Ectodermal cell (in vitro differentiated cells): Measurements from ENCODE around the gene MORF4L2. TPM values are rescaled to one million over a fixed set of nuclear protein-coding genes. Genes with fewer than 3 reads are reported as not detected.
A peak's percentile ranks its signal among the peaks of the same experiment; 100 is the strongest.

Experiments
- H3K27ac ChIP-seq: 2 replicates; pipeline ENCODE4 v1.7.0; 2013; ENCODE audit warnings: mild to moderate bottlenecking, low read depth, low read length; ENCODE audit not compliant: insufficient read depth, poor library complexity, severe bottlenecking
- H3K27me3 ChIP-seq: 2 replicates; pipeline ENCODE4 v1.7.0; 2013; ENCODE audit warnings: mild to moderate bottlenecking, low read length; ENCODE audit not compliant: insufficient read depth, control insufficient read depth, poor library complexity, severe bottlenecking
- H3K36me3 ChIP-seq: one replicate; pipeline ENCODE4 v1.7.0; 2013; ENCODE audit warnings: low read length; ENCODE audit not compliant: control insufficient read depth, insufficient read depth
- H3K4me1 ChIP-seq: one replicate; pipeline ENCODE4 v1.7.0; 2013; ENCODE audit warnings: low read length; ENCODE audit not compliant: control insufficient read depth, insufficient read depth
- H3K4me3 ChIP-seq: 2 replicates; pipeline ENCODE4 v1.7.0; 2013; ENCODE audit warnings: low read depth, low read length, control low read depth; ENCODE audit not compliant: insufficient read depth
- H3K9me3 ChIP-seq: 2 replicates; pipeline ENCODE4 v1.7.0; 2013; ENCODE audit warnings: mild to moderate bottlenecking, low read length, moderate library complexity; ENCODE audit not compliant: control insufficient read depth
- WGBS, 2 experiments: methylation state at CpG; one replicate each; pipeline ENCODE4 v1.1.7; 2013; ENCODE audit warnings: missing lambda C conversion rate in 2 of 2; 5-methylcytosine and 5-hydroxymethylcytosine counted together
- polyA plus RNA-seq, 4 experiments: library from polyadenylated mRNA; stranded (reverse); fragments of 50-300 nt; gene quantifications; one replicate each; pipeline ENCODE4 v1.2.3, GENCODE V29; 2013

The MORF4L2 gene
- 400 TPM for polyA plus RNA-seq (2013, experiment 1 of 4)
- 405 TPM for polyA plus RNA-seq (2013, experiment 2 of 4)
- 323 TPM for polyA plus RNA-seq (2013, experiment 3 of 4)
- polyA plus RNA-seq (2013, experiment 4 of 4) = 347 TPM

- Histone ChIP-seq H3K36me3 (no peaks in the 10 kb centered on the region), H3K27me3 (no peaks in the 10 kb centered on the region), H3K4me1 (no peaks in the 10 kb centered on the region), H3K4me3 (peak within 1 kb of the TSS; percentile 73), H3K9me3 (no peaks in the 10 kb centered on the region), H3K27ac (peak within 1 kb of the TSS; percentile 93)
- WGBS, 2 experiments = 0% methylated on average over 34 of the region's 37 CpGs
Observed at GRCh38 chrX:103686199-103687072, at the start of gene MORF4L2. Gene MORF4L2, minus strand, starts transcription at chrX:103686699. Its CDS starts 9,672 bp downstream, at chrX:103677027.

GRCh38 chrX:103734125-103734760, 47.7 kb upstream of the MORF4L2 start:
- Histone ChIP-seq H3K4me1 (peaks cover 8% of the 10 kb centered on the region), H3K27ac (no peak overlapping the region), H3K4me3 (no peak overlapping the region), H3K36me3 (no peaks in the 10 kb centered on the region), H3K27me3 (no peaks in the 10 kb centered on the region), H3K9me3 (no peaks in the 10 kb centered on the region)
- whole genome bisulfite sequencing, 2 experiments = 79 to 84% methylated on average over 4 of the region's 4 CpGs

GRCh38 chrX:103733017-103733416, 46.5 kb upstream of the MORF4L2 start:
- Histone ChIP-seq H3K36me3 (no peaks in the 10 kb centered on the region), H3K4me3 (no peak overlapping the region), H3K9me3 (no peaks in the 10 kb centered on the region), H3K27me3 (no peaks in the 10 kb centered on the region), H3K4me1 (peaks cover 13% of the 10 kb centered on the region), H3K27ac (no peak overlapping the region)
- 93 to 100% methylated on average over 1 of the region's 1 CpG for WGBS, 2 experiments

GRCh38 chrX:103730796-103731493, 44.4 kb upstream of the MORF4L2 start:
- Histone ChIP-seq H3K27ac (no peak overlapping the region), H3K4me3 (no peak overlapping the region), H3K4me1 (peaks cover 20% of the 10 kb centered on the region), H3K27me3 (no peaks in the 10 kb centered on the region), H3K9me3 (no peaks in the 10 kb centered on the region), H3K36me3 (no peaks in the 10 kb centered on the region)
- 50 to 55% methylated on average over 6 to 8 of the region's 8 CpGs for WGBS, 2 experiments

GRCh38 chrX:103730147-103730795, 43.8 kb upstream of the MORF4L2 start:
- Histone ChIP-seq H3K9me3 (no peaks in the 10 kb centered on the region), H3K27ac (no peak overlapping the region), H3K4me1 (peaks cover 20% of the 10 kb centered on the region), H3K4me3 (no peak overlapping the region), H3K36me3 (no peaks in the 10 kb centered on the region), H3K27me3 (no peaks in the 10 kb centered on the region)
- 82 to 90% methylated on average over 3 of the region's 3 CpGs for WGBS, 2 experiments

GRCh38 chrX:103729015-103729414, 42.5 kb upstream of the MORF4L2 start:
- Histone ChIP-seq H3K4me1 (peaks cover 20% of the 10 kb centered on the region), H3K27me3 (no peaks in the 10 kb centered on the region), H3K4me3 (no peak overlapping the region), H3K27ac (no peak overlapping the region), H3K36me3 (no peaks in the 10 kb centered on the region), H3K9me3 (no peaks in the 10 kb centered on the region)
- 62 to 71% methylated on average over 5 of the region's 5 CpGs for WGBS, 2 experiments

- Histone ChIP-seq H3K4me1 (peaks cover 20% of the 10 kb centered on the region), H3K27me3 (no peaks in the 10 kb centered on the region), H3K36me3 (no peaks in the 10 kb centered on the region), H3K4me3 (no peak overlapping the region), H3K9me3 (no peaks in the 10 kb centered on the region), H3K27ac (no peak overlapping the region)
- WGBS, 2 experiments = 4 to 8% methylated on average over 3 to 4 of the region's 4 CpGs
Observed at GRCh38 chrX:103727115-103727514, 40.6 kb upstream of the MORF4L2 start.

- Histone ChIP-seq H3K4me3 (no peak overlapping the region), H3K4me1 (peaks cover 20% of the 10 kb centered on the region), H3K27ac (no peak overlapping the region), H3K27me3 (no peaks in the 10 kb centered on the region), H3K36me3 (no peaks in the 10 kb centered on the region), H3K9me3 (no peaks in the 10 kb centered on the region)
- 82 to 86% methylated on average over 5 of the region's 5 CpGs for WGBS, 2 experiments
Observed at GRCh38 chrX:103726477-103726876, 40.0 kb upstream of the MORF4L2 start.

- 94 to 97% methylated on average over 3 of the region's 3 CpGs for WGBS, 2 experiments
- Histone ChIP-seq H3K27ac (no peak overlapping the region), H3K9me3 (no peaks in the 10 kb centered on the region), H3K4me3 (no peak overlapping the region), H3K4me1 (peaks cover 5% of the 10 kb centered on the region), H3K27me3 (no peaks in the 10 kb centered on the region), H3K36me3 (no peaks in the 10 kb centered on the region)
Observed at GRCh38 chrX:103722505-103722904, 36.0 kb upstream of the MORF4L2 start.
